GM12873 (cell line): ENCODE results near the gene SNN.

ENCODE experiments used
- TF ChIP-seq, protein P1 (sequence below): IDR thresholded peaks from 2 replicates; pipeline ENCODE4 v1.5.1; 2012; ENCODE audit warnings: low read depth, mild to moderate bottlenecking, moderate library complexity, low read length, control low read depth; ENCODE audit not compliant: insufficient read depth; ENCODE audit errors: missing control alignments

The SNN gene

DNA sequence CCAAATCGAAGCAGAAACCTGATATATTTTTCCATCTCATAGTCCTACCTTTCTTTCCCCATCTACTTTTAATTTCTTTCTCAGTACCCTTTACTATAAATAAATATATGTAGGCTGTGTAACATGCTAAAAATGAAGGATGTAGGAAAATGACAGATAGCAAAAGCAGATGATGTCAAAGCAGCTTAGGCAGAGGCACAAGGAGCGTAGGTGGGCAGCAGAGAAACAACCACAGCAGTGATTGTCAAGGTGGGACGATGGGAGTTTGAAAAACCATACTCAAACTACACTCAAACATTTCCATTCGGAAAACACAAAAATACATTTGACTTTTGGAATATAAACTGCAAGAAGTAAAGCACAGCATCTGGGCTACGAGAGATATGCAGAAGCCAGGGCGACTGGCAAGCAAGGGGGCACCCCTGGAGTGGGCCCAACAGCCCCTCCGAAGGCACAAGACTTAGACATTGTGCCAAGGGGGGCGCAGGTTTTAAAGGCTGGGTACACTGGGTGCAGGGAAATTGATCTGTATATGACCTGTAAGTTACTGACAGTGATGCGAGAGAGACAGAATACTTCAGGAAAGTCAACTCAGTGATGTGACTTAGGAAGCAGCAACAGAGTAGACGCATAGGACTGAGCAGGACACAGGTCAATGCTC, 31.1 kb downstream of the SNN start:
- TF ChIP-seq, protein P1, sequence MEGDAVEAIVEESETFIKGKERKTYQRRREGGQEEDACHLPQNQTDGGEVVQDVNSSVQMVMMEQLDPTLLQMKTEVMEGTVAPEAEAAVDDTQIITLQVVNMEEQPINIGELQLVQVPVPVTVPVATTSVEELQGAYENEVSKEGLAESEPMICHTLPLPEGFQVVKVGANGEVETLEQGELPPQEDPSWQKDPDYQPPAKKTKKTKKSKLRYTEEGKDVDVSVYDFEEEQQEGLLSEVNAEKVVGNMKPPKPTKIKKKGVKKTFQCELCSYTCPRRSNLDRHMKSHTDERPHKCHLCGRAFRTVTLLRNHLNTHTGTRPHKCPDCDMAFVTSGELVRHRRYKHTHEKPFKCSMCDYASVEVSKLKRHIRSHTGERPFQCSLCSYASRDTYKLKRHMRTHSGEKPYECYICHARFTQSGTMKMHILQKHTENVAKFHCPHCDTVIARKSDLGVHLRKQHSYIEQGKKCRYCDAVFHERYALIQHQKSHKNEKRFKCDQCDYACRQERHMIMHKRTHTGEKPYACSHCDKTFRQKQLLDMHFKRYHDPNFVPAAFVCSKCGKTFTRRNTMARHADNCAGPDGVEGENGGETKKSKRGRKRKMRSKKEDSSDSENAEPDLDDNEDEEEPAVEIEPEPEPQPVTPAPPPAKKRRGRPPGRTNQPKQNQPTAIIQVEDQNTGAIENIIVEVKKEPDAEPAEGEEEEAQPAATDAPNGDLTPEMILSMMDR, result no peak

DNA sequence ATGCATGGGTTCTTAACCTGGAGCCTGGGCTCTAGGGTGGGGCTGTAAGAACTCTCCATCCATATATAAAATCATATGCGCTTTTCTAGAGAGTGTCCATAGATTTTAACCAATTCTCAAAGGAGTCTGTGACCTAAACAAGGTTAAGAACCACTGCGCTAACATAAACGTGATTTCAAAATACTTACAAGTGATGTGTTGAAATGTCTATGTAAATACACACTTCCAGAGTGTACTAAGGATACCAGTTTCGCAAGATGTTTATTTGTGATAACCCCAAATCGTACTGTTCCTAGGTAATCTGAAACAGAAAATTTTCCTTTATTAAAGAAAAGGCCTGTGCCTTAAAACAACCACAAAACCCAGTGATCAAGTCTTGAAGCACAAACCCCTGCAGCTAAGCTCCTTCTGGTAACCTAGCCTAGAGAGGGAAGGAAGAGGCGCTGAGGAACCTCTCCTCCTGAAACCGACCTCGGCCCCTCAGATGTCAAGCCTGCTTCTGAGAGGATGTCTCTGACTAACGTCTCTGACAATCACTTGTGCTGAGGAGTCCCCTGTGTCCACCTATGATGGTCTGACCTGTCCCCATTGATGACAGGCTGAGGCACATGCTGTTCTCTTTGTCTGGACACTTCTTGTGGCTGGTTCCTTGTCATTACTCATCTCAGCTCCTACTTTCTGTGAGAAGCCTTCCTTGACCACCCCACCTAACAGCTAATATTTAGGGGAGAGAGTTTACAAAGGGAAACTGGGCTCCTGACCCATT, 32.2 kb downstream of the SNN start:
- TF ChIP-seq, protein P1, result no peak

DNA sequence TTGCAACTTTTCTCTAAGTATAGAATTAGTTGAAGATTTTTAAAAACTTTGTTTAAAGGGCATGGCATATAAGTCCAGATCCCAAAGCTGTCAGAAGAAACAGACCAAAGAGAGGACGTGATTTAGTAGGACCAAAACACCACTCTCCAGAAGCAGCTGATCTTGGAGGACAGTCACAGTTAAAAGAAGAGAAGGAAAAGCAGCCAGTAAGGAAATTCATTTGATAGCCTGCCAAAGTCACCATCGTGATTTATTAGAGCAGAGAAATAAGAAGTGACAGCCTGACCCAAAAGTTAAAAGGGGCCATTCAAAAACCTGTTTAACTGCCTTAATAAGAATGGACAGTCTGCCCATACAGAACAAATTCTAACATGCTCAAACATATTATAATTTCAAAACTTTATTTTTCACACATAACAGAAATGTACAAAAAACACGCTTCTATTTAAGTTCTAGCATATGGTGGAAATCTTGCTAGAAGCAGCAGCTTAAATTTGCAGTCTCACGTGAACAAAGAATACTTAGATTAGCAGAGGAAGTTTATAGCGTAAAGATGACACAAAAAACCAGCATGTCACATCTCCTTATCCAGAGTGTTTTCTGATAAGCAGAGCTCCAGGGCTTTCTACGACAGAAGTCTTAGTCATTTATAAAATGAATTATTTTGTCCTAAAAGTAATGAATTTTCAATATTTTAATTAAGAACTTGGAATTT, 37.2 kb downstream of the SNN start:
- TF ChIP-seq, protein P1, result no peak

DNA sequence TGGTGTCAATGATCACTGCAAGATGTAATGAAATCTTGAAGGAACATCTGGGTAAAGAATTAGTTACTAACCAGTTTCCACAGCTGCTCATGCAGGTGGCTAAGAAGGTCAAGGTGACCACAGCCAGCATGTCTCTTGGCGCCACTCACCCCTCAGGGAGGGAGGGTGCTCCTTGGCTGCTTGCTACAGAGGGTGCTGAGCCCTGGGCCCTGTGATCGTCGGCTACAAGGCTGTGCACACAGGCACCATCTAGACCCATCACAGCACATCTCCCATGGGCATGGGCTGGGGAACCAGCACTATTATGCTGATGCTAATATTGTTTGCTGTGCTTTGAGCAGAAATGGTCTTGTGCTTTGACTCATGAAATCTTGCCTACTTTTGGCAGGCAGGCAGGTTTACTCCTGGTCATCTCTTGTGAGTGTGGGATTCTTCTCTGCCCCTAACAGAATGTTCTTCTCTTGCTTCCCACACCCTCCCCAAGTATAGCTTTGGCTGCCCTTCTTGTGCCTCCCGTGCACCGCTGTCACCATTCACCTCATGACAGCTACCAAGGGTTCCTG, 38.0 kb downstream of the SNN start:
- TF ChIP-seq, protein P1, result no peak

DNA sequence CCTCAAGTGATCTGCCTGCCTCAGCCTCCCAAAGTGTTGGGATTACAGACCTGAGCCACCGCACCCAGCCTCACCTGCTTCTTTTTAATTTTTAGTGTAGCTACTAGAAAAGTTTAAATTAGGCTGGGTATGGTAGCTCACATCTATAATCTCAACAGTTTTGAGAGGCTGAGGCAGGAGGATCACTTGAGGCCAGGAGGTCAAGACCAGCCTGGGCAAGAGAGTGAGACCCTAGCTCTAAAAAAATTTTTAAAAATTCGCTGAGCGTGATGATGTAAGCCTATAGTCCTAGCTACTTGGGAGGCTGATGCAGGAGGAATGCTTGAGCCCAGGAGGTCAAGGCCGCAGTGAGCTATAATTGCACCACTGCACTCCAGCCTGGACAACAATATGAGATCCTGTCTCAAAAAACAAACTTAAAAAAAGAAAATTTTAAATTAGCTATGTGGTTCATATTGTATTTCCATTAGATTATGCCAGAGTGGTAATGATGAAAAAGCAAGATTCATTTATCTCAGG, 39.5 kb downstream of the SNN start:
- TF ChIP-seq, protein P1, result no peak

DNA sequence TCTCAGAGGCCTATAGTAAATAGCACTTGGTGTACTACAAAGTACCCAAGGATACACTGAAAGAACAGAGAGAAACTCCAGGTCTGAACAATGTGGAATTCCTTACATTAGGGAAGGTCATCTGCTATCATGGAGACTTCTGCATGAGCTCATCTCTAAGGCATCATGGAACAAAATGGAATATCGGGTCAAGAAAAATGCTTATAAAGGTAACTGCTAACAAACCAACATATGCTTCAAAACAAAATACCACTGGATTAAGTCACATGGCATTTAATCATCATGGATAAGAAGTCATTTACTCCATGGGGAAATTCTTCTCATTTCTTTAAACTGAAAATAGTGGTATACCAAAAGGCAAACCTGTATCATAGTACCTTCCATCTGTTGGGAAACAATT, 40.2 kb downstream of the SNN start:
- TF ChIP-seq, protein P1, result no peak
